Cardiac muscle cell (in vitro differentiated cells and primary cell): ENCODE data around the gene PIGM. TPM values are rescaled to one million over a fixed set of nuclear protein-coding genes. Genes with fewer than 3 reads are reported as not detected.

ENCODE experiments used
- DNase-seq, 2 donors: peaks; one replicate each; pipeline versions ENCODE4 v3.0.0 to v3.0.0-alpha.2; 2010 to 2017; ENCODE audit warnings: low read depth in 1 of 2, low spot score in 1 of 2
- H3K27ac ChIP-seq: fragments of 200-600 bp; sonication (generic); 2 replicates; pipeline ENCODE4 v1.5.1; 2016
- H3K27me3 ChIP-seq: fragments of 200-600 bp; sonication (generic); 2 replicates; pipeline ENCODE4 v1.6.0; 2016; ENCODE audit warnings: control low read depth
- H3K36me3 ChIP-seq: fragments of 200-600 bp; sonication (generic); 2 replicates; pipeline ENCODE4 v1.5.1; 2016; ENCODE audit warnings: control low read depth
- H3K4me1 ChIP-seq: fragments of 200-600 bp; sonication (generic); 2 replicates; pipeline ENCODE4 v1.8.1; 2017; ENCODE audit warnings: low read depth, mild to moderate bottlenecking, mixed run types
- H3K4me3 ChIP-seq: fragments of 200-600 bp; sonication (generic); 2 replicates; pipeline ENCODE4 v1.5.1; 2016; ENCODE audit warnings: mild to moderate bottlenecking
- H3K9me3 ChIP-seq: fragments of 200-600 bp; sonication (generic); 2 replicates; pipeline ENCODE4 v1.5.1; 2017; ENCODE audit warnings: low read depth, mild to moderate bottlenecking, control low read depth
- polyA plus RNA-seq: library from polyadenylated mRNA; unstranded; fragments of >200 nt; fragmentation: Nextera tagmentation; extraction: Ambion mirVana; gene quantifications from 2 replicates; pipeline ENCODE4 v1.2.1, GENCODE V29; 2016
- total RNA-seq: library from RNA; depleted of rRNA; stranded (reverse); fragments of >200 nt; gene quantifications from 2 replicates; pipeline ENCODE4 v1.2.3, GENCODE V29; 2016
- TF ChIP-seq, protein P1 (sequence below): IDR thresholded peaks from 2 replicates; pipeline ENCODE4 v1.5.1; 2012; ENCODE audit warnings: low read depth, mild to moderate bottlenecking, low read length

The PIGM gene
- total and polyA plus RNA-seq, 2 experiments from 2014 or later: 4.7 to 4.9 TPM

DNA sequence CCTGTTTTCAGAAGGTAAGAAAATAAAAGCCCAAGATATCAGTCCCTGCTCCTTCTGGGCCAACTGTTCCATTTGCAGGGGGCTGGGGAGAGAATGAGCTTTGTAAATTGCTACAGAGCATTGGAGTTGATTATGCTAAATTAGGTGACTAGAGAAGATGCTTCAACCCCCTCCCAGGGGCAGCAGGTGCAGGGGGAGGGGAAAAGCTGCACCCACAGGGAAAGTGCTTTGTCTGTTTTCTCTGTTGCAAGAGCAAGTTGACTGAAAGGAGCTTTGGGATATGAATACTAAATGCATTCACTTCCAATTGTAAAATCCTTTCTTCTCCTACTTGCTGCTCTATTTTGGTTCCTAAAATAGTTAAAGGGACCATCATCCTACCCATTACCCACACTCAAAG lies 16.5 kb upstream of the PIGM start:
- H3K27ac ChIP-seq: no peak overlapping the region
- peaks cover 16% of the 10 kb centered on the region for H3K27me3 ChIP-seq
- peaks cover 3% of the 10 kb centered on the region for H3K4me1 ChIP-seq
- H3K9me3 ChIP-seq: no peaks in the 10 kb centered on the region
- H3K36me3 ChIP-seq: no peaks in the 10 kb centered on the region
- DNase-seq: no peak
- TF ChIP-seq, protein P1, sequence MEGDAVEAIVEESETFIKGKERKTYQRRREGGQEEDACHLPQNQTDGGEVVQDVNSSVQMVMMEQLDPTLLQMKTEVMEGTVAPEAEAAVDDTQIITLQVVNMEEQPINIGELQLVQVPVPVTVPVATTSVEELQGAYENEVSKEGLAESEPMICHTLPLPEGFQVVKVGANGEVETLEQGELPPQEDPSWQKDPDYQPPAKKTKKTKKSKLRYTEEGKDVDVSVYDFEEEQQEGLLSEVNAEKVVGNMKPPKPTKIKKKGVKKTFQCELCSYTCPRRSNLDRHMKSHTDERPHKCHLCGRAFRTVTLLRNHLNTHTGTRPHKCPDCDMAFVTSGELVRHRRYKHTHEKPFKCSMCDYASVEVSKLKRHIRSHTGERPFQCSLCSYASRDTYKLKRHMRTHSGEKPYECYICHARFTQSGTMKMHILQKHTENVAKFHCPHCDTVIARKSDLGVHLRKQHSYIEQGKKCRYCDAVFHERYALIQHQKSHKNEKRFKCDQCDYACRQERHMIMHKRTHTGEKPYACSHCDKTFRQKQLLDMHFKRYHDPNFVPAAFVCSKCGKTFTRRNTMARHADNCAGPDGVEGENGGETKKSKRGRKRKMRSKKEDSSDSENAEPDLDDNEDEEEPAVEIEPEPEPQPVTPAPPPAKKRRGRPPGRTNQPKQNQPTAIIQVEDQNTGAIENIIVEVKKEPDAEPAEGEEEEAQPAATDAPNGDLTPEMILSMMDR: no peak
- no peak overlapping the region for H3K4me3 ChIP-seq

- H3K9me3 ChIP-seq: no peaks in the 10 kb centered on the region
- H3K27ac ChIP-seq: no peak overlapping the region
- no peak overlapping the region for H3K4me3 ChIP-seq
- no peaks in the 10 kb centered on the region for H3K36me3 ChIP-seq
- H3K4me1 ChIP-seq: peaks cover 3% of the 10 kb centered on the region
- TF ChIP-seq, protein P1: no peak
- DNase-seq: no peak
- peaks cover 8% of the 10 kb centered on the region for H3K27me3 ChIP-seq
These were observed 15.6 kb upstream of the PIGM start for GRCh38 chr1:160047111-160047991.

GRCh38 chr1:160046494-160047110 lies 14.8 kb upstream of the PIGM start:
- Histone ChIP-seq H3K27ac (no peak overlapping the region), H3K27me3 (peaks cover 5% of the 10 kb centered on the region), H3K4me3 (no peak overlapping the region), H3K9me3 (no peaks in the 10 kb centered on the region), H3K36me3 (no peaks in the 10 kb centered on the region), H3K4me1 (peaks cover 3% of the 10 kb centered on the region)
- TF ChIP-seq, protein P1: peak; percentile 65
- peak; percentile 49 to 62 for DNase-seq

GRCh38 chr1:160045653-160046052 lies 13.9 kb upstream of the PIGM start:
- Histone ChIP-seq H3K27ac (no peak overlapping the region), H3K36me3 (no peaks in the 10 kb centered on the region), H3K4me3 (no peak overlapping the region), H3K27me3 (peaks cover 5% of the 10 kb centered on the region), H3K9me3 (no peaks in the 10 kb centered on the region), H3K4me1 (peaks cover 3% of the 10 kb centered on the region)
- DNase-seq: no peak
- TF ChIP-seq, protein P1: no peak

GRCh38 chr1:160043543-160043942 lies 11.8 kb upstream of the PIGM start:
- peaks cover 3% of the 10 kb centered on the region for H3K4me1 ChIP-seq
- no peak overlapping the region for H3K4me3 ChIP-seq
- peaks cover 5% of the 10 kb centered on the region for H3K27me3 ChIP-seq
- no peaks in the 10 kb centered on the region for H3K9me3 ChIP-seq
- no peak overlapping the region for H3K27ac ChIP-seq
- no peak for DNase-seq
- no peaks in the 10 kb centered on the region for H3K36me3 ChIP-seq
- TF ChIP-seq, protein P1: no peak
